ENCODE measurements around the gene BTBD17.

Gene BTBD17

GRCh38 chr17:74356646-74357465 is 4.8 kb downstream of the BTBD17 start:
- no peak for DNase-seq

- DNase-seq: no peak
Measured at GRCh38 chr17:74355065-74355464, 6.6 kb downstream of the BTBD17 start.

GRCh38 chr17:74354561-74354960 is 7.1 kb downstream of the BTBD17 start:
- no peak for DNase-seq

- no peak for DNase-seq
Measured at GRCh38 chr17:74354123-74354522, 7.5 kb downstream of the BTBD17 start.

GRCh38 chr17:74353446-74354060 is 8.1 kb downstream of the BTBD17 start:
- DNase-seq: no peak

GRCh38 chr17:74351552-74352210 is 10.0 kb downstream of the BTBD17 start:
- DNase-seq: no peak

- no peak for DNase-seq
Measured at GRCh38 chr17:74350486-74350885, 11.2 kb downstream of the BTBD17 start.

GRCh38 chr17:74349120-74349519 is 12.5 kb downstream of the BTBD17 start:
- DNase-seq: no peak

- DNase-seq: no peak
Measured at GRCh38 chr17:74347646-74348045, 14.0 kb downstream of the BTBD17 start.

GRCh38 chr17:74345433-74346241 is 16.0 kb downstream of the BTBD17 start:
- DNase-seq: no peak

- no peak for DNase-seq
Measured at GRCh38 chr17:74344658-74345057, 17.0 kb downstream of the BTBD17 start.

- no peak for DNase-seq
Measured at GRCh38 chr17:74343526-74344284, 18.0 kb downstream of the BTBD17 start.

- no peak for DNase-seq
Measured at GRCh38 chr17:74343121-74343520, 18.5 kb downstream of the BTBD17 start.

GRCh38 chr17:74342224-74342623 is 19.4 kb downstream of the BTBD17 start:
- no peak for DNase-seq

- DNase-seq: no peak
Measured at GRCh38 chr17:74340470-74341023, 21.1 kb downstream of the BTBD17 start.

- DNase-seq: no peak
Measured at GRCh38 chr17:74339537-74340195, 22.0 kb downstream of the BTBD17 start.

GRCh38 chr17:74337834-74338500 is 23.7 kb downstream of the BTBD17 start:
- no peak for DNase-seq

- DNase-seq: no peak
Measured at GRCh38 chr17:74336307-74336706, 25.4 kb downstream of the BTBD17 start.

- DNase-seq: no peak
Measured at GRCh38 chr17:74335529-74336062, 26.1 kb downstream of the BTBD17 start.

- DNase-seq: no peak
Measured at GRCh38 chr17:74334393-74335039, 27.2 kb downstream of the BTBD17 start.

Measured in cerebellar nuclear complex (tissue), 1 donor.